ENCODE measurements around the gene CRLF1. TPM values are rescaled to one million over a fixed set of nuclear protein-coding genes. Genes with fewer than 3 reads are reported as not detected.
A peak's percentile ranks its signal among the peaks of the same experiment; 100 is the strongest.

The CRLF1 gene
- total RNA-seq, 1 experiment from 2014 or later, result 0.46 TPM

DNA sequence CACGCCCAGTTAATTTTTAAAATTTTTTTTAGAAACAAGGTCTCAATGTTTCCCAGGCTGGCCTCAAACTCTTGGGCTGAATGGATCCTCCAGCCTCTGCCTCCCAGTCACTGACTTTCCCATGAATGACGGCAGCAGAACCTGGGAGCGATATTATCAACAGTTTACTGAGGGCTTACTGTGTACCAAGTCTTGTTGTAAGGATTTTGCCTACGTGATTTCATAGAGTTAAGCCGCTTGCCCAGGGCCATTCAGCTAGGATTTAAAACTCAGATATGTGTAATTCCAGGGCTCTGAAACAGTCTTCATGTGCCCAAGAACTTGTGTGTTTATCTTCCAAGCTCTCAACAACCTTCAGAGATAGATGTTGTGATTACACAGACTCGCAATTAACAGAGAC lies 55.0 kb downstream of the CRLF1 start:
- Histone ChIP-seq H3K27me3 (ENCODE audit: insufficient read depth, low read depth) (no peaks in the 10 kb centered on the region), H2AFZ (no peak overlapping the region), H4K20me1 (ENCODE audit: insufficient read depth) (no peaks in the 10 kb centered on the region), H3K4me3 (no peak overlapping the region), H3K27ac (no peak overlapping the region), H3F3A (ENCODE audit: insufficient read depth, low read depth) (peaks cover 22% of the 10 kb centered on the region; the same call in 1 of the 2 replicates), H3K79me2 (ENCODE audit: low read depth) (no peaks in the 10 kb centered on the region), H3K4me2 (no peak overlapping the region), H3K4me1 (replicated peaks; ENCODE audit: insufficient read depth) (no peaks in the 10 kb centered on the region), H3K9me3 (ENCODE audit: insufficient read depth, low read depth) (no peaks in the 10 kb centered on the region), H3K36me3 (ENCODE audit: low read depth) (no peaks in the 10 kb centered on the region), H3K9me2 (ENCODE audit: insufficient read depth) (no peaks in the 10 kb centered on the region)
- POLR2A ChIA-PET (ENCODE audit: unreplicated experiment), result no interaction called here
- BruUV-seq (replicated peaks), result no TSS peak
- DNase-seq, result no peak
- CTCF ChIA-PET, result no interaction called here
- no peak for TF ChIP-seq EZH2 (IDR thresholded peaks at IDR 0.05; ENCODE audit: low read depth)
- TF ChIP-seq, protein P1, sequence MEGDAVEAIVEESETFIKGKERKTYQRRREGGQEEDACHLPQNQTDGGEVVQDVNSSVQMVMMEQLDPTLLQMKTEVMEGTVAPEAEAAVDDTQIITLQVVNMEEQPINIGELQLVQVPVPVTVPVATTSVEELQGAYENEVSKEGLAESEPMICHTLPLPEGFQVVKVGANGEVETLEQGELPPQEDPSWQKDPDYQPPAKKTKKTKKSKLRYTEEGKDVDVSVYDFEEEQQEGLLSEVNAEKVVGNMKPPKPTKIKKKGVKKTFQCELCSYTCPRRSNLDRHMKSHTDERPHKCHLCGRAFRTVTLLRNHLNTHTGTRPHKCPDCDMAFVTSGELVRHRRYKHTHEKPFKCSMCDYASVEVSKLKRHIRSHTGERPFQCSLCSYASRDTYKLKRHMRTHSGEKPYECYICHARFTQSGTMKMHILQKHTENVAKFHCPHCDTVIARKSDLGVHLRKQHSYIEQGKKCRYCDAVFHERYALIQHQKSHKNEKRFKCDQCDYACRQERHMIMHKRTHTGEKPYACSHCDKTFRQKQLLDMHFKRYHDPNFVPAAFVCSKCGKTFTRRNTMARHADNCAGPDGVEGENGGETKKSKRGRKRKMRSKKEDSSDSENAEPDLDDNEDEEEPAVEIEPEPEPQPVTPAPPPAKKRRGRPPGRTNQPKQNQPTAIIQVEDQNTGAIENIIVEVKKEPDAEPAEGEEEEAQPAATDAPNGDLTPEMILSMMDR (conservative IDR thresholded peaks at IDR 0.05), result no peak
- intact Hi-C loops (cut with micrococcal nuclease; ENCODE audit: unreplicated experiment), result no loop called here

DNA sequence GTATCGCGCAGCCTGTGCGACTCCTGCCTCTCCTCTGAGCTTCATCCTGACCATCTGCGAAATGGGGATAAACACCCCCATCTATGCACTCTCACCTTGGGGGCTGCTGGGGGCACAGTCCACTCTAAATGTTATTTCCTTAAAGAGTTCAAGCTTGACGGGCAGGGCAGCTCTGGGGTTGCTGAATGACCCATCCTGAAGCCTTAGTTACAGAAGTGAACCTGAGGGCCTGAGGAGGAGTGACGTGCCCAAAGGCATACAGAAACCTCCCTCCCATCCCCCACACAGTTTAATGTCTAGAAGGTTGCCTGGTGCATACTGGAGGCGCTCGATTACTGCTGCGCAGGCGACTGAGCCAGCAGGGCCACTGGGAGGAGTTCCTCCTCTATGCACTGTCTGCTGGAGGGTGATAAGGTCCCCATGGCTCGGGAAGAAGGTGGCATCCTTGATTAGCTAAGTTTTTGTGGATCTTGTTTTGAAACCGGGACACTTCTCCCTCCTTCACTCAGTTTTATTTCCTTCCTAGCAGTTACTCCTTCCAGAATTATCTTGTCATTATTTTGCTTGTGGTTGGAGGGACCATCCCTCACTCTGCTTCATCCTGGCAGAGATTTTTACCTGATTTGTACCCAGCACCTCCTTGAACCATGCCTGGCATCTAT lies 62.7 kb downstream of the CRLF1 start:
- Histone ChIP-seq H3K36me3 (ENCODE audit: low read depth) (peaks cover 22% of the 10 kb centered on the region), H3K4me1 (replicated peaks; ENCODE audit: insufficient read depth) (peaks cover 10% of the 10 kb centered on the region; the same call in 1 of the 2 replicates), H3K9me2 (ENCODE audit: insufficient read depth) (no peaks in the 10 kb centered on the region), H4K20me1 (ENCODE audit: insufficient read depth) (no peaks in the 10 kb centered on the region), H3K79me2 (ENCODE audit: low read depth) (peaks cover 17% of the 10 kb centered on the region), H3K9me3 (ENCODE audit: insufficient read depth, low read depth) (no peaks in the 10 kb centered on the region), H3K4me3 (peak overlapping the region; percentile 68), H3F3A (ENCODE audit: insufficient read depth, low read depth) (peaks cover 6% of the 10 kb centered on the region; the same call in 1 of the 2 replicates), H3K27me3 (ENCODE audit: insufficient read depth, low read depth) (no peaks in the 10 kb centered on the region), H2AFZ (peak overlapping the region; percentile 83), H3K4me2 (peak overlapping the region; percentile 96), H3K27ac (no peak overlapping the region)
- intact Hi-C loops (cut with micrococcal nuclease; ENCODE audit: unreplicated experiment), result no loop called here
- no peak for TF ChIP-seq EZH2 (IDR thresholded peaks at IDR 0.05; ENCODE audit: low read depth)
- TF ChIP-seq, protein P1 (conservative IDR thresholded peaks at IDR 0.05), result no peak
- CTCF ChIA-PET, result interaction anchor here (0.8 kb wide), 1 partner anchor 15 kb away, joined by 4 read pairs; no protein-coding TSS in a partner anchor
- POLR2A ChIA-PET (ENCODE audit: unreplicated experiment), result interaction anchor here (0.6 to 0.7 kb wide), 5 partner anchors 13 to 622 kb away, joined by 3 to 12 read pairs (median 5); partner anchors contain the start of genes KXD1 and UBA52
- peak; percentile 48 to 77 for DNase-seq
- BruUV-seq (replicated peaks), result no TSS peak

Other genes starting within 250 kb of the CRLF1 start
- gene GDF15, start 220.6 kb downstream of the CRLF1 start, total RNA-seq (2021), result 15.1 and 17.2 TPM in 2 replicates
- gene LRRC25, start 209.2 kb downstream of the CRLF1 start, total RNA-seq (2021), result not detected in 2 replicates
- gene SSBP4, start 187.4 kb downstream of the CRLF1 start, total RNA-seq (2021), result 56.6 and 65.2 TPM in 2 replicates
- gene ISYNA1, start 168.7 kb downstream of the CRLF1 start, total RNA-seq (2021), result 129 and 142 TPM in 2 replicates
- 12.9 and 14.6 TPM in 2 replicates for gene ELL, start 84.7 kb downstream of the CRLF1 start, total RNA-seq (2021)
- 231 and 320 TPM in 2 replicates for gene FKBP8, start 63.2 kb downstream of the CRLF1 start, total RNA-seq (2021)
- gene KXD1, start 48.9 kb downstream of the CRLF1 start, total RNA-seq (2021), result 97.0 and 101 TPM in 2 replicates
- 1,141 and 1,151 TPM in 2 replicates for gene UBA52, start 34.9 kb downstream of the CRLF1 start, total RNA-seq (2021)
- gene REX1BD, start 18.0 kb downstream of the CRLF1 start, total RNA-seq (2021), result 44.8 and 64.3 TPM in 2 replicates
- gene TMEM59L, start 6.1 kb upstream of the CRLF1 start, total RNA-seq (2021), result 0.65 and 2.5 TPM in 2 replicates
- gene KLHL26, start 30.2 kb upstream of the CRLF1 start, total RNA-seq (2021), result 11.8 and 12.5 TPM in 2 replicates
- gene CRTC1, start 76.9 kb upstream of the CRLF1 start, total RNA-seq (2021), result 13.3 and 16.6 TPM in 2 replicates
- gene COMP, start 184.5 kb upstream of the CRLF1 start, total RNA-seq (2021), result not detected in 2 replicates
- 78.8 and 93.0 TPM in 2 replicates for gene UPF1, start 225.2 kb upstream of the CRLF1 start, total RNA-seq (2021)

All from PC-9 (cell line).